ENCODE data around the gene PTPRM. TPM values are rescaled to one million over a fixed set of nuclear protein-coding genes. Genes with fewer than 3 reads are reported as not detected.

Gene PTPRM
- total RNA-seq, 1 experiment from 2014 or later: 6.2 TPM

DNA sequence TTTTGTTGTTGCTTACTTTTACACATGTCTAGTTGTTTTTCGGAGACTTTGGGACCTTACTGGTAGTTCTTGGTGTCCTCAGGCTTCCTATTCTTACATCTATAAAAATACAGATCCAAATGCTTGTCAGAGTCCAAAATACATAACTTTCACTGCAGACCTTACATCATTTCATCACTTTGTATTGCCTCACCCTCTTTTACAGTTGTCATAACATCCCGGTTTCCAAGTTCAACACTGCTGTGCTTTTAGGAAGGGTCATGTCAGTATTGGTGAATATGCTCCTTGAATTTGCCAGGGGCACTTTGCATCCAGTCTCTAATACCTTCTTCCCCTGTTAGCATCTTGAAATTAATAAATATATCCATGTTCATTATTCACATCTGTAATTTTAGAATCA is 523.9 kb downstream of the PTPRM start:
- peaks cover 4% of the 10 kb centered on the region for H3K27me3 Mint-ChIP-seq (ENCODE audit: low read depth)
- WGBS (ENCODE audit: extremely low coverage, insufficient read length, low lambda C conversion rate): no CpG with 5 or more reads among the region's 2 CpGs
- Histone ChIP-seq H3K79me2 (ENCODE audit: insufficient read depth, low read length) (no peaks in the 10 kb centered on the region), H3K18ac (ENCODE audit: insufficient read length, low read depth, low read length) (no peak overlapping the region), H2AFZ (ENCODE audit: low read length) (no peak overlapping the region), H3K9ac (ENCODE audit: extremely low read depth, insufficient read length, low read length) (no peak overlapping the region), H4K20me1 (ENCODE audit: control insufficient read depth, insufficient read depth, insufficient read length) (no peaks in the 10 kb centered on the region), H2BK15ac (ENCODE audit: low read depth, low read length) (no peak overlapping the region), H4K91ac (ENCODE audit: insufficient read length, low read depth, low read length) (no peak overlapping the region), H3K14ac (ENCODE audit: insufficient read depth, low read length) (no peak overlapping the region), H3K79me1 (ENCODE audit: insufficient read depth, low read depth, low read length, poor library complexity, severe bottlenecking) (no peaks in the 10 kb centered on the region), H3K27ac (ENCODE audit: insufficient read length, low read depth, low read length) (no peak overlapping the region), H2BK5ac (ENCODE audit: insufficient read length, low read length) (no peak overlapping the region), H2BK120ac (ENCODE audit: low read depth, low read length, poor library complexity, severe bottlenecking) (no peak overlapping the region), H2BK12ac (ENCODE audit: insufficient read length, low read depth, low read length) (no peak overlapping the region), H2AK5ac (ENCODE audit: insufficient read length, low read length) (no peak overlapping the region), H3K4me2 (ENCODE audit: insufficient read depth, insufficient read length, low read length) (no peak overlapping the region), H3K4ac (ENCODE audit: low read depth, low read length) (no peak overlapping the region), H3K56ac (ENCODE audit: insufficient read length, low read depth, low read length) (no peak overlapping the region), H3K23ac (ENCODE audit: insufficient read length, low read depth, low read length) (no peak overlapping the region), H4K5ac (ENCODE audit: insufficient read length, low read depth, low read length) (no peak overlapping the region), H4K8ac (replicated peaks; ENCODE audit: insufficient read length, low read depth, low read length) (no peak overlapping the region), H3K9me3 (ENCODE audit: control insufficient read depth, low read depth, low read length) (no peaks in the 10 kb centered on the region), H2BK20ac (ENCODE audit: low read depth, low read length, poor library complexity, severe bottlenecking) (no peak overlapping the region), H3K27me3 (ENCODE audit: insufficient read depth, low read length) (no peaks in the 10 kb centered on the region), H3T11ph (ENCODE audit: low read length) (no peak overlapping the region), H3K4me1 (ENCODE audit: insufficient read depth, low read length) (no peaks in the 10 kb centered on the region), H3K23me2 (ENCODE audit: insufficient read length, low read depth, low read length, poor library complexity, severe bottlenecking) (no peaks in the 10 kb centered on the region)
- DNase-seq: no peak
- no peak for TF ChIP-seq CTCF (conservative IDR thresholded peaks at IDR 0.05)
- H3K9me3 Mint-ChIP-seq: no peaks in the 10 kb centered on the region
- H3K4me1 Mint-ChIP-seq: peaks cover 7 to 9% of the 10 kb centered on the region in 2 experiments
- no peak overlapping the region for H3K27ac Mint-ChIP-seq
- no peaks in the 10 kb centered on the region; a peak in 1 of 7 replicates for H3K36me3 Mint-ChIP-seq (ENCODE audit: insufficient read depth in 1 of 3, low read depth in 3 of 3)
- no peak overlapping the region for H3K4me3 Mint-ChIP-seq
